Keratinocyte (primary cell): ENCODE data around the gene RXRA. TPM values are rescaled to one million over a fixed set of nuclear protein-coding genes. Genes with fewer than 3 reads are reported as not detected.

Experiments used
- DNase-seq: peaks from one replicate; pipeline ENCODE4 v3.0.0-alpha.2; 2011; ENCODE audit warnings: low read depth, missing footprints, low spot score
- FAIRE-seq: peaks from 2 replicates; lab custom pipeline; 2011; peaks lifted over from hg19 to GRCh38; lab: Jason Lieb, UNC
- H2AFZ ChIP-seq: 2 replicates; pipeline ENCODE4 v1.6.0; 2012; ENCODE audit warnings: low read length, control low read depth, inconsistent platforms; ENCODE audit not compliant: control insufficient read depth
- H3K27ac ChIP-seq: 2 replicates; pipeline ENCODE4 v1.5.1; 2011; ENCODE audit warnings: low read length; ENCODE audit not compliant: control insufficient read depth, insufficient read depth
- H3K27me3 ChIP-seq: 3 replicates; pipeline ENCODE4 v1.6.0; 2011; ENCODE audit warnings: low read length; ENCODE audit not compliant: control insufficient read depth, insufficient read depth; ENCODE audit errors: extremely low read depth
- H3K36me3 ChIP-seq, 2 experiments: 2 replicates in 1 of 2; 3 replicates in 1 of 2; pipeline ENCODE4 v1.5.1; 2011; ENCODE audit warnings: low read length in 2 of 2, mild to moderate bottlenecking in 1 of 2; ENCODE audit not compliant: control insufficient read depth in 2 of 2, insufficient read depth in 2 of 2; ENCODE audit errors: extremely low read depth in 1 of 2
- H3K4me1 ChIP-seq: 3 replicates; pipeline ENCODE4 v1.5.1; 2011; ENCODE audit warnings: low read length; ENCODE audit not compliant: control insufficient read depth, insufficient read depth; ENCODE audit errors: extremely low read depth
- H3K4me2 ChIP-seq: 3 replicates; pipeline ENCODE4 v1.6.0; 2011; ENCODE audit warnings: low read depth, low read length; ENCODE audit not compliant: control insufficient read depth, insufficient read depth; ENCODE audit errors: extremely low read depth
- H3K4me3 ChIP-seq, 3 experiments: fragments of 200-600 bp in 1 of 3; sonication (generic) in 1 of 3; 2 replicates in 2 of 3; 3 replicates in 1 of 3; pipeline ENCODE4 v1.5.1; 2011 to 2016; ENCODE audit warnings: low read length in 3 of 3, mild to moderate bottlenecking in 3 of 3, control low read depth in 2 of 3, inconsistent platforms in 1 of 3, low read depth in 1 of 3, mixed read lengths in 1 of 3, mixed run types in 1 of 3, moderate library complexity in 1 of 3; ENCODE audit not compliant: control insufficient read depth in 2 of 3, insufficient read depth in 2 of 3; ENCODE audit errors: extremely low read depth in 1 of 3
- H3K79me2 ChIP-seq: 2 replicates; pipeline ENCODE4 v1.6.0; 2012; ENCODE audit warnings: low read length; ENCODE audit not compliant: control insufficient read depth, insufficient read depth
- H3K9ac ChIP-seq: 3 replicates; pipeline ENCODE4 v1.6.0; 2011; ENCODE audit warnings: low read length; ENCODE audit not compliant: control insufficient read depth, insufficient read depth; ENCODE audit errors: extremely low read depth
- H3K9me1 ChIP-seq: 3 replicates; pipeline ENCODE4 v1.6.0; 2011; ENCODE audit warnings: low read length; ENCODE audit not compliant: control insufficient read depth, insufficient read depth; ENCODE audit errors: extremely low read depth
- H3K9me3 ChIP-seq: 2 replicates; pipeline ENCODE4 v1.5.1; 2012; ENCODE audit warnings: low read depth, low read length; ENCODE audit not compliant: control insufficient read depth
- H4K20me1 ChIP-seq: 3 replicates; pipeline ENCODE4 v1.6.0; 2011; ENCODE audit warnings: low read length; ENCODE audit not compliant: control insufficient read depth, insufficient read depth; ENCODE audit errors: extremely low read depth
- EZH2 ChIP-seq: IDR thresholded peaks from one replicate; pipeline ENCODE4 v1.6.1; 2012; ENCODE audit warnings: inconsistent platforms, mild to moderate bottlenecking, low read length, moderate library complexity
- dilution Hi-C: fragments of 300-500 bp; cut with MboI; formaldehyde crosslinking; loops from one replicate; pipeline ENCODE4 v1.7.0; 2020; ENCODE audit warnings: low sequenced_read_pairs; ENCODE audit not compliant: extremely low pct_ligation_motif_present
- polyA plus RNA-seq, 5 experiments: library from polyadenylated mRNA; depleted of rRNA in 3 of 5; stranded (reverse) in 3 of 5; stranded (forward) in 1 of 5; unstranded in 1 of 5; fragments of >200 nt; gene quantifications; 1 replicate in 1 of 5; 2 replicates in 3 of 5; 3 replicates in 1 of 5; pipeline versions ENCODE4 v1.2.1 to v1.2.3, GENCODE V29; 2011 to 2012; ENCODE audit warnings: missing spikeins in 2 of 5, low read depth in 1 of 5, low replicate concordance in 1 of 5
- TF ChIP-seq, protein P1 (sequence below), 3 experiments: IDR thresholded peaks in 1 of 3; conservative IDR thresholded peaks in 1 of 3; optimal IDR thresholded peaks in 1 of 3; 2 replicates in 2 of 3; 3 replicates in 1 of 3; pipeline versions ENCODE3 to v1.5.1; 2011; ENCODE audit warnings: low read length in 3 of 3, mild to moderate bottlenecking in 3 of 3, moderate library complexity in 2 of 3, control low read depth in 1 of 3, inconsistent platforms in 1 of 3; ENCODE audit not compliant: insufficient read depth in 2 of 3; ENCODE audit errors: extremely low read depth in 1 of 3

RXRA gene
- polyA plus RNA-seq, 1 donor (not counting 4 experiments of a cell fraction or from before 2014, with no cell fraction given), result 9.7 TPM

GRCh38 chr9:134399435-134400056 is 73.3 kb downstream of the RXRA start:
- Histone ChIP-seq H3K4me3 (no peak overlapping the region), H3K79me2 (peaks cover 38% of the 10 kb centered on the region), H4K20me1 (peaks cover 20% of the 10 kb centered on the region), H3K4me1 (peaks cover 18% of the 10 kb centered on the region), H3K9me3 (peaks cover 3% of the 10 kb centered on the region), H3K9ac (no peak overlapping the region), H3K27me3 (no peaks in the 10 kb centered on the region), H2AFZ (no peak overlapping the region), H3K9me1 (no peaks in the 10 kb centered on the region), H3K4me2 (no peak overlapping the region), H3K36me3 (peaks cover 3 to 9% of the 10 kb centered on the region in 2 experiments), H3K27ac (no peak overlapping the region)
- dilution Hi-C loops, result no loop called here
- TF ChIP-seq, protein P1, sequence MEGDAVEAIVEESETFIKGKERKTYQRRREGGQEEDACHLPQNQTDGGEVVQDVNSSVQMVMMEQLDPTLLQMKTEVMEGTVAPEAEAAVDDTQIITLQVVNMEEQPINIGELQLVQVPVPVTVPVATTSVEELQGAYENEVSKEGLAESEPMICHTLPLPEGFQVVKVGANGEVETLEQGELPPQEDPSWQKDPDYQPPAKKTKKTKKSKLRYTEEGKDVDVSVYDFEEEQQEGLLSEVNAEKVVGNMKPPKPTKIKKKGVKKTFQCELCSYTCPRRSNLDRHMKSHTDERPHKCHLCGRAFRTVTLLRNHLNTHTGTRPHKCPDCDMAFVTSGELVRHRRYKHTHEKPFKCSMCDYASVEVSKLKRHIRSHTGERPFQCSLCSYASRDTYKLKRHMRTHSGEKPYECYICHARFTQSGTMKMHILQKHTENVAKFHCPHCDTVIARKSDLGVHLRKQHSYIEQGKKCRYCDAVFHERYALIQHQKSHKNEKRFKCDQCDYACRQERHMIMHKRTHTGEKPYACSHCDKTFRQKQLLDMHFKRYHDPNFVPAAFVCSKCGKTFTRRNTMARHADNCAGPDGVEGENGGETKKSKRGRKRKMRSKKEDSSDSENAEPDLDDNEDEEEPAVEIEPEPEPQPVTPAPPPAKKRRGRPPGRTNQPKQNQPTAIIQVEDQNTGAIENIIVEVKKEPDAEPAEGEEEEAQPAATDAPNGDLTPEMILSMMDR (optimal IDR thresholded peaks at IDR 0.05 in 1 of 3, IDR thresholded peaks at IDR 0.05 in 1 of 3, conservative IDR thresholded peaks at IDR 0.05 in 1 of 3; ENCODE audit: extremely low read depth in 1 of 3, insufficient read depth in 2 of 3, low read length in 3 of 3), result peak in 2 of 3 experiments; percentile 71 to 91
- TF ChIP-seq EZH2, result no peak
- DNase-seq (no peak), FAIRE-seq (peak; percentile 39)

DNA sequence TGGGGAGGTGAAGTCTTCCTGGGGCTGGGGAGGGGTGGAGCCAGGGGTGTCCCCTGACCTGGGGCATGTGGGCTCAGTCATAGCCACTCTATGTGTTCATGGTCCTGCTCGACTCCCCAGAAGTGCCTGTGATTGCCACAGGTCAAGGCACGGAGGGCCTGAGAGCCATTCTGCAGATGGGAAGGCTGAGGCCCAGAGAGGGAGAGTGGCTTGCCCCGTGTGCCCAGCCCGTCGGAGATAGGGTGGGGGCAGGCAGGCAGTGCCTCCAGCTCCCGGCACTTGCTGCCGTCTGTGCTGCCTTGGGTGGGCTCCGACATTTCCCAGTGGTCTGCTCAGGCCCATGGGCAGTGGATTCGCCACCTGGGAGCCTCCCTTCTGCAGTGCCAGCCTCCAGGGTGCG is 74.0 kb downstream of the RXRA start:
- Histone ChIP-seq H2AFZ (no peak overlapping the region), H3K9me1 (no peaks in the 10 kb centered on the region), H3K79me2 (peaks cover 31% of the 10 kb centered on the region), H3K36me3 (peaks cover 3 to 10% of the 10 kb centered on the region in 2 experiments), H3K9me3 (peaks cover 3% of the 10 kb centered on the region), H3K27me3 (no peaks in the 10 kb centered on the region), H3K27ac (no peak overlapping the region), H3K4me3 (no peak overlapping the region), H4K20me1 (peaks cover 20% of the 10 kb centered on the region), H3K9ac (no peak overlapping the region), H3K4me1 (peaks cover 18% of the 10 kb centered on the region), H3K4me2 (no peak overlapping the region)
- dilution Hi-C loops, result no loop called here
- no peak for FAIRE-seq
- no peak for DNase-seq
- TF ChIP-seq, protein P1 (optimal IDR thresholded peaks at IDR 0.05 in 1 of 3, IDR thresholded peaks at IDR 0.05 in 1 of 3, conservative IDR thresholded peaks at IDR 0.05 in 1 of 3; ENCODE audit: extremely low read depth in 1 of 3, insufficient read depth in 2 of 3, low read length in 3 of 3), result no peak
- TF ChIP-seq EZH2, result no peak
